COLO668 (cell line): Measurements from ENCODE around the gene ABCA1.
"Not testable (repeated sequence)": the region's sequence is repeated elsewhere in the genome, so short reads cannot be mapped to it uniquely, and the experiment has no call there.

Experiments used
- DNase-seq: peaks from one replicate; lab custom pipeline; 2025; ENCODE audit not compliant: unreplicated experiment; lab: John Stamatoyannopoulos, UW

ABCA1 gene

GRCh38 chr9:104905931-104906330 is 22.0 kb downstream of the ABCA1 start:
- no peak for DNase-seq

- no peak for DNase-seq
These were observed 22.6 kb downstream of the ABCA1 start for GRCh38 chr9:104905153-104905901.

- no peak for DNase-seq
These were observed 24.3 kb downstream of the ABCA1 start for GRCh38 chr9:104903609-104904008.

- DNase-seq = no peak
These were observed 27.1 kb downstream of the ABCA1 start for GRCh38 chr9:104900871-104901270.

- DNase-seq = no peak
These were observed 27.6 kb downstream of the ABCA1 start for GRCh38 chr9:104900324-104900723.

GRCh38 chr9:104899759-104900247 is 28.2 kb downstream of the ABCA1 start:
- DNase-seq = no peak

- DNase-seq = not testable (repeated sequence)
These were observed 29.6 kb downstream of the ABCA1 start for GRCh38 chr9:104898376-104898775.

- DNase-seq = no peak
These were observed 31.8 kb downstream of the ABCA1 start for GRCh38 chr9:104896131-104896530.

- DNase-seq = no peak
These were observed 32.4 kb downstream of the ABCA1 start for GRCh38 chr9:104895572-104895971.

GRCh38 chr9:104892701-104893100 is 35.3 kb downstream of the ABCA1 start:
- no peak for DNase-seq

- DNase-seq = no peak
These were observed 37.6 kb downstream of the ABCA1 start for GRCh38 chr9:104890433-104890770.

- no peak for DNase-seq
These were observed 41.9 kb downstream of the ABCA1 start for GRCh38 chr9:104885818-104886709.

GRCh38 chr9:104883169-104883568 is 44.8 kb downstream of the ABCA1 start:
- no peak for DNase-seq

- DNase-seq = no peak
These were observed 45.4 kb downstream of the ABCA1 start for GRCh38 chr9:104882566-104882965.

GRCh38 chr9:104882086-104882485 is 45.9 kb downstream of the ABCA1 start:
- DNase-seq = no peak

GRCh38 chr9:104879555-104880309 is 48.2 kb downstream of the ABCA1 start:
- no peak for DNase-seq

GRCh38 chr9:104876587-104876986 is 51.4 kb downstream of the ABCA1 start:
- no peak for DNase-seq

GRCh38 chr9:104875897-104876296 is 52.1 kb downstream of the ABCA1 start:
- no peak for DNase-seq

- DNase-seq = no peak
These were observed 52.6 kb downstream of the ABCA1 start for GRCh38 chr9:104875320-104875719.

GRCh38 chr9:104873489-104873850 is 54.5 kb downstream of the ABCA1 start:
- no peak for DNase-seq

GRCh38 chr9:104872656-104873488 is 55.1 kb downstream of the ABCA1 start:
- DNase-seq = no peak
